ENCODE data around the gene JUND. TPM values are rescaled to one million over a fixed set of nuclear protein-coding genes. Genes with fewer than 3 reads are reported as not detected.

The JUND gene
- polyA plus RNA-seq, 3 donors, result 22.5 to 1,792 (median 86.9) TPM

DNA sequence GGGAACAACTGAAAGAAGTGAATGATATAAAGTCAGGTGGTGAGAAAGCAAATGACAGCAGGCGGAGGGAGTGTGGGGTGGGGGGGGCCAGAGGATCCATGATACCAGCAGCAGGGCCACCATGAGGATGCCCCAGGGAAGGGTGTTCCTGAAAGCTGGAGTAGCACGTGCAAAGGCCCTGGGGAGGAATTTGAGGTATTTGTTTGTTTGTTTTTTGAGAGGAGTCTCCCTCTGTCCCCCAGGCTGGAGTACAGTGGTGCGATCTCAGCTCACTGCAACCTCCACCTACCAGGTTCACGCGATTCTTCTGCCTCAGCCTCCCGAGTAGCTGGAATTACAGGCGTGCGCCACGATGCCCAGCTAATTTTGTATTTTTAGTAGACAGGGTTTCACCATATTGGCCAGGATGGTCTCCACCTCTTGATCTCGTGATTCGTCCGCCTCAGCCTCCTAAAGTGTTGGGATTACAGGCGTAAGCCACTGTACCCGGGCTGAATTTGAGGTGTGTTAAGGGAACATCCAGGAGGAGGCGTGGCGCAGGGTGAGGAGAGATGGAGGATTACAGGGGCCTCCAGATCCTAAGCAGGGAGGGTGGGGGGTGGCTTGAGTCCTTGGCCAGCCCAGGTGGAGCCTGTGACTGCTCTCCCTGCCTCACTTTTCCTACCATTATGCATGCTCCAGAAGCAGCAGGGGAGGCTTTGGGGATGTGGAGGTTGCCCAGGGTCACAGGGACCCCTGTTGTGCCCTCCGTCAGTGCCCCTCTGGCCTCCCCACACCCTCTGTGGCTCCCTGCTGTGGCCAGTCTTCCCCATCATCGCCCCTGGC lies 12.4 kb upstream of the JUND start:
- Histone ChIP-seq H3K27ac (ENCODE audit: low read depth in 1 of 2, low read length in 2 of 2) (peak overlapping the region; percentile 99 to 100), H3K36me3 (replicated peaks in 1 of 2; ENCODE audit: control insufficient read depth in 1 of 2, insufficient read depth in 2 of 2, low read length in 2 of 2) (no peaks in the 10 kb centered on the region), H3K4me1 (ENCODE audit: control insufficient read depth in 1 of 2, insufficient read depth in 2 of 2, low read length in 2 of 2) (peaks cover 41 to 50% of the 10 kb centered on the region in 2 donors), H2AFZ (ENCODE audit: insufficient read depth, low read depth, low read length, poor library complexity, severe bottlenecking) (peak overlapping the region; percentile 41), H3K4me3 (replicated peaks in 1 of 3; ENCODE audit: low read depth in 2 of 3, low read length in 3 of 3) (peak overlapping the region in 2 of 3 experiments; percentile 92 to 94), H4K20me1 (ENCODE audit: insufficient read depth, low read length) (no peaks in the 10 kb centered on the region), H3K4me2 (replicated peaks; ENCODE audit: extremely low read depth, low read length, poor library complexity, severe bottlenecking) (peak overlapping the region; percentile 97), H3K9me3 (replicated peaks in 1 of 2; ENCODE audit: control insufficient read depth in 1 of 2, insufficient read depth in 1 of 2, low read length in 2 of 2) (no peaks in the 10 kb centered on the region), H3K79me2 (ENCODE audit: insufficient read depth, low read length) (no peaks in the 10 kb centered on the region), H3K27me3 (ENCODE audit: control insufficient read depth in 2 of 2, insufficient read depth in 2 of 2, low read length in 2 of 2) (no peaks in the 10 kb centered on the region), H3K9ac (ENCODE audit: insufficient read depth, low read length, poor library complexity, severe bottlenecking) (no peak overlapping the region)
- Mint-ChIP-seq H3K27me3 (ENCODE audit: low read depth in 3 of 3) (peaks cover 0 to 5% (median 2%) of the 10 kb centered on the region in 3 donors), H3K9me3 (peaks cover 0 to 2% (median 0%) of the 10 kb centered on the region in 7 donors), H3K4me1 (peaks cover 44% of the 10 kb centered on the region), H3K27ac (peak overlapping the region; percentile 97 to 100 (median 99)), H3K4me3 (peak overlapping the region; percentile 87 to 92), H3K36me3 (peaks cover 2 to 6% of the 10 kb centered on the region in 2 donors)
- DNase-seq, result no peak
- no peak for TF ChIP-seq CTCF (IDR thresholded peaks at IDR 0.05)
- intact Hi-C loops (cut with micrococcal nuclease), result no loop called here
- 89% methylated on average over 10 of the region's 18 CpGs for WGBS (ENCODE audit: insufficient coverage)

GRCh38 chr19:18292810-18293641 lies 11.6 kb upstream of the JUND start:
- no peaks in the 10 kb centered on the region for H3K27me3 ChIP-seq (ENCODE audit: control insufficient read depth in 2 of 2, insufficient read depth in 2 of 2, low read length in 2 of 2)
- H3K79me2 ChIP-seq (ENCODE audit: insufficient read depth, low read length), result no peaks in the 10 kb centered on the region
- Mint-ChIP-seq H3K27me3 (ENCODE audit: low read depth in 3 of 3) (peaks cover 0 to 5% (median 2%) of the 10 kb centered on the region in 3 donors), H3K36me3 (peaks cover 2 to 6% of the 10 kb centered on the region in 2 donors), H3K4me3 (peak overlapping the region; percentile 87 to 92), H3K27ac (peak overlapping the region; percentile 97 to 100 (median 99)), H3K4me1 (peaks cover 42% of the 10 kb centered on the region), H3K9me3 (peaks cover 0 to 2% (median 0%) of the 10 kb centered on the region in 7 donors)
- no peaks in the 10 kb centered on the region for H4K20me1 ChIP-seq (ENCODE audit: insufficient read depth, low read length)
- peak overlapping the region; percentile 97 for H3K4me2 ChIP-seq (replicated peaks; ENCODE audit: extremely low read depth, low read length, poor library complexity, severe bottlenecking)
- H2AFZ ChIP-seq (ENCODE audit: insufficient read depth, low read depth, low read length, poor library complexity, severe bottlenecking), result peak overlapping the region; percentile 41
- H3K4me1 ChIP-seq (ENCODE audit: control insufficient read depth in 1 of 2, insufficient read depth in 2 of 2, low read length in 2 of 2), result peaks cover 41 to 50% of the 10 kb centered on the region in 2 donors
- H3K36me3 ChIP-seq (replicated peaks in 1 of 2; ENCODE audit: control insufficient read depth in 1 of 2, insufficient read depth in 2 of 2, low read length in 2 of 2), result no peaks in the 10 kb centered on the region
- H3K9me3 ChIP-seq (replicated peaks in 1 of 2; ENCODE audit: control insufficient read depth in 1 of 2, insufficient read depth in 1 of 2, low read length in 2 of 2), result no peaks in the 10 kb centered on the region
- H3K27ac ChIP-seq (ENCODE audit: low read depth in 1 of 2, low read length in 2 of 2), result peak overlapping the region; percentile 99 to 100
- no peak for TF ChIP-seq CTCF (IDR thresholded peaks at IDR 0.05)
- DNase-seq, result peak; percentile 69 to 71 (median 71)
- H3K4me3 ChIP-seq (replicated peaks in 1 of 3; ENCODE audit: low read depth in 2 of 3, low read length in 3 of 3), result peak overlapping the region; percentile 62 to 94 (median 92)
- peak overlapping the region; percentile 89 for H3K9ac ChIP-seq (ENCODE audit: insufficient read depth, low read length, poor library complexity, severe bottlenecking)
- intact Hi-C loops (cut with micrococcal nuclease), result loop anchor here in 1 of 2 donors (1.0 kb wide), 1 partner anchor 11 kb away; no protein-coding TSS in a partner anchor
- WGBS (ENCODE audit: insufficient coverage), result 16% methylated on average over 16 of the region's 31 CpGs
